Putamen (tissue), 1 donor: ENCODE data around the gene FBXW5.
A peak's percentile ranks its signal among the peaks of the same experiment; 100 is the strongest.

Source experiments
- DNase-seq: peaks from one replicate; pipeline ENCODE4 v3.0.0-alpha.2; 2016; ENCODE audit warnings: low spot score

Gene FBXW5

GRCh38 chr9:136944519-136945332, at the start of gene FBXW5, which contains the start of gene C8G:
FBXW5 (minus strand) TSS chr9:136944738; CDS start chr9:136944083, 655 bp downstream.
C8G (plus strand) TSS chr9:136945243; CDS start chr9:136945321, 78 bp downstream.
- DNase-seq, result peak; percentile 92

GRCh38 chr9:136992819-136993369, 48.4 kb upstream of the FBXW5 start:
- no peak for DNase-seq

- peak; percentile 87 for DNase-seq
These were observed 47.7 kb upstream of the FBXW5 start, which contains the start of gene PAXX for GRCh38 chr9:136991993-136992818. PAXX (plus strand) TSS chr9:136992422; CDS start chr9:136992444, 22 bp downstream.

GRCh38 chr9:136990242-136990911, 45.8 kb upstream of the FBXW5 start:
- DNase-seq, result no peak

GRCh38 chr9:136988872-136989271, 44.3 kb upstream of the FBXW5 start:
- no peak for DNase-seq

GRCh38 chr9:136985853-136986252, 41.3 kb upstream of the FBXW5 start:
- no peak for DNase-seq

GRCh38 chr9:136985027-136985602, 40.6 kb upstream of the FBXW5 start:
- no peak for DNase-seq

GRCh38 chr9:136984464-136985026, 40.0 kb upstream of the FBXW5 start:
- no peak for DNase-seq

- no peak for DNase-seq
These were observed 39.2 kb upstream of the FBXW5 start for GRCh38 chr9:136983656-136984314.

- no peak for DNase-seq
These were observed 38.6 kb upstream of the FBXW5 start for GRCh38 chr9:136983167-136983566.

- no peak for DNase-seq
These were observed 37.9 kb upstream of the FBXW5 start, which contains the start of gene LCNL1 for GRCh38 chr9:136982232-136983051. LCNL1 (plus strand) TSS chr9:136982993; CDS start chr9:136983587, 594 bp downstream.

GRCh38 chr9:136981588-136982231, 37.2 kb upstream of the FBXW5 start:
- peak; percentile 77 for DNase-seq

- DNase-seq, result no peak
These were observed 36.3 kb upstream of the FBXW5 start for GRCh38 chr9:136980669-136981478.

GRCh38 chr9:136979769-136980587, 35.4 kb upstream of the FBXW5 start:
- DNase-seq, result no peak

GRCh38 chr9:136978865-136979544, 34.5 kb upstream of the FBXW5 start:
- no peak for DNase-seq

- DNase-seq, result peak; percentile 93
These were observed 33.7 kb upstream of the FBXW5 start for GRCh38 chr9:136978073-136978864.
